Stomach (tissue), 9 donors: ENCODE measurements around the gene ZNF687. TPM values are rescaled to one million over a fixed set of nuclear protein-coding genes. Genes with fewer than 3 reads are reported as not detected.

Experiments used
- DNase-seq, 2 donors: peaks; one replicate each; pipeline versions ENCODE4 v3.0.0 to v3.0.0-alpha.2; 2013 to 2019
- H3K27ac ChIP-seq, 5 donors: fragments of 200-600 bp in 4 of 5; sonication (generic) in 4 of 5; one replicate each; pipeline ENCODE4 v1.5.1; 2013 to 2019; ENCODE audit warnings: mild to moderate bottlenecking in 1 of 5, moderate library complexity in 1 of 5
- H3K27me3 ChIP-seq, 3 donors: fragments of 200-600 bp; sonication (generic); one replicate each; pipeline ENCODE4 v1.5.1; 2017 to 2019; ENCODE audit warnings: mixed run types in 1 of 3
- H3K36me3 ChIP-seq, 4 donors: fragments of 200-600 bp; sonication (generic); 1 replicate in 3 of 4; 2 replicates in 1 of 4; pipeline ENCODE4 v1.5.1; 2016 to 2019
- H3K4me1 ChIP-seq, 4 donors: fragments of 200-600 bp; sonication (generic); one replicate each; pipeline ENCODE4 v1.5.1; 2016 to 2019
- H3K4me3 ChIP-seq, 4 donors: fragments of 200-600 bp; sonication (generic) in 3 of 4; one replicate each; pipeline ENCODE4 v1.5.1; 2016 to 2019; ENCODE audit warnings: mild to moderate bottlenecking in 1 of 4
- H3K9me3 ChIP-seq, 4 donors: fragments of 200-600 bp; sonication (generic); one replicate each; pipeline ENCODE4 v1.5.1; 2016 to 2019
- EP300 ChIP-seq: sonication (generic); formaldehyde crosslinking; IDR thresholded peaks from one replicate; pipeline ENCODE4 v1.6.1; 2017; ENCODE audit warnings: antibody characterized with exemption
- POLR2A ChIP-seq, 4 donors: fragments of 450-650 bp; IDR thresholded peaks; one replicate each; pipeline ENCODE4 v1.6.1; 2016; ENCODE audit warnings: antibody characterized with exemption in 4 of 4, control low read depth in 2 of 4, mild to moderate bottlenecking in 1 of 4, moderate library complexity in 1 of 4
- POLR2AphosphoS5 ChIP-seq, 3 donors: sonication (generic); formaldehyde crosslinking; IDR thresholded peaks; one replicate each; pipeline ENCODE4 v1.6.1; 2016; ENCODE audit warnings: antibody characterized with exemption in 3 of 3
- WGBS, 5 donors: extraction: QIAGEN DNeasy Blood & Tissue Kit in 3 of 5; methylation state at CpG; one replicate each; pipeline versions ENCODE4 v1.1.5 to v1.1.7; 2013 to 2018; 5-methylcytosine and 5-hydroxymethylcytosine counted together
- intact Hi-C: fragments of 100-400 bp; cut with DNase I; formaldehyde crosslinking; loops from one replicate; pipeline ENCODE4 v1.15.1; 2023; ENCODE audit warnings: low total_unique reads
- polyA plus RNA-seq, 3 donors: library from polyadenylated mRNA; stranded (reverse); fragments of 200-250 nt; gene quantifications; one replicate each; pipeline ENCODE4 v1.2.3, GENCODE V29; 2013
- total RNA-seq, 5 donors: library from RNA; depleted of rRNA; stranded (reverse); fragments of >200 nt; gene quantifications; one replicate each; pipeline versions ENCODE4 v1.1.0 to v1.2.3, GENCODE V29; 2014 to 2016
- TF ChIP-seq, protein P1 (sequence below), 7 experiments: fragments of 450-650 bp in 4 of 7; fragments of 200-600 bp in 3 of 7; sonication (generic) in 3 of 7; IDR thresholded peaks; one replicate each; pipeline ENCODE4 v1.5.1; 2016 to 2019; ENCODE audit warnings: antibody characterized with exemption in 7 of 7, control low read depth in 2 of 7, mild to moderate bottlenecking in 1 of 7
- donor health status: healthy with polysubstance abuse.
- donor health status: Bipolar disorder and iron deficiency.
- donor health status: healthy.

Gene ZNF687
- total and polyA plus RNA-seq, 8 donors: 6.8 to 59.6 (median 14.5) TPM

DNA sequence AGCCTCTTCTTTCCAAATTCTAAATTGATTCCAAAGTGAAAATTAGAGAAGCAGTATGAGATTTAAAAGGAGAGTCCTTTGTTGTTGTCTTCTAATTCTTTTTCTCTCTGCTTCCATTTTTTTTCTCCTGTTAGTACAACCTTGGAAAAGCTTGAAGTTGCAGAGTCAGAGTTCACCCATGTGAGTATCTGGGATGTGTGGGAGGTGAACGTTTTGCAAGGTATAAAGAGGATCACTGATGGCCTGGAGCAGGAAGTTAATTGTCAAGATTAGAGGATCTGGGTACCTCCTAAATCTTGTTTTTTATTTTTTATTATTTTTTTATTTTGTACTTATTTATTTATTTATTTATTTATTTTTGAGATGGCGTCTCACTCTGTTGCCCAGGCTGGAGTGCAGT, 35.3 kb upstream of the ZNF687 start:
- Histone ChIP-seq H3K4me1 (peaks cover 0 to 6% (median 3%) of the 10 kb centered on the region in 4 donors), H3K27me3 (no peaks in the 10 kb centered on the region), H3K36me3 (peaks cover 55 to 84% (median 83%) of the 10 kb centered on the region in 4 donors), H3K9me3 (no peaks in the 10 kb centered on the region), H3K4me3 (no peak overlapping the region), H3K27ac (no peak overlapping the region)
- TF ChIP-seq POLR2AphosphoS5 (IDR thresholded peaks at IDR 0.05): no peak
- TF ChIP-seq EP300: no peak
- no peak for TF ChIP-seq POLR2A (IDR thresholded peaks at IDR 0.05)
- TF ChIP-seq, protein P1, sequence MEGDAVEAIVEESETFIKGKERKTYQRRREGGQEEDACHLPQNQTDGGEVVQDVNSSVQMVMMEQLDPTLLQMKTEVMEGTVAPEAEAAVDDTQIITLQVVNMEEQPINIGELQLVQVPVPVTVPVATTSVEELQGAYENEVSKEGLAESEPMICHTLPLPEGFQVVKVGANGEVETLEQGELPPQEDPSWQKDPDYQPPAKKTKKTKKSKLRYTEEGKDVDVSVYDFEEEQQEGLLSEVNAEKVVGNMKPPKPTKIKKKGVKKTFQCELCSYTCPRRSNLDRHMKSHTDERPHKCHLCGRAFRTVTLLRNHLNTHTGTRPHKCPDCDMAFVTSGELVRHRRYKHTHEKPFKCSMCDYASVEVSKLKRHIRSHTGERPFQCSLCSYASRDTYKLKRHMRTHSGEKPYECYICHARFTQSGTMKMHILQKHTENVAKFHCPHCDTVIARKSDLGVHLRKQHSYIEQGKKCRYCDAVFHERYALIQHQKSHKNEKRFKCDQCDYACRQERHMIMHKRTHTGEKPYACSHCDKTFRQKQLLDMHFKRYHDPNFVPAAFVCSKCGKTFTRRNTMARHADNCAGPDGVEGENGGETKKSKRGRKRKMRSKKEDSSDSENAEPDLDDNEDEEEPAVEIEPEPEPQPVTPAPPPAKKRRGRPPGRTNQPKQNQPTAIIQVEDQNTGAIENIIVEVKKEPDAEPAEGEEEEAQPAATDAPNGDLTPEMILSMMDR (IDR thresholded peaks at IDR 0.05): no peak
- 79 to 95% (median 87%) methylated on average over 2 of the region's 2 CpGs for WGBS, 5 donors
- intact Hi-C loops: loop anchor here (10.0 kb wide), 1 partner anchor 72 kb away; the partner anchor contains the start of gene TMOD4
- no peak for DNase-seq

DNA sequence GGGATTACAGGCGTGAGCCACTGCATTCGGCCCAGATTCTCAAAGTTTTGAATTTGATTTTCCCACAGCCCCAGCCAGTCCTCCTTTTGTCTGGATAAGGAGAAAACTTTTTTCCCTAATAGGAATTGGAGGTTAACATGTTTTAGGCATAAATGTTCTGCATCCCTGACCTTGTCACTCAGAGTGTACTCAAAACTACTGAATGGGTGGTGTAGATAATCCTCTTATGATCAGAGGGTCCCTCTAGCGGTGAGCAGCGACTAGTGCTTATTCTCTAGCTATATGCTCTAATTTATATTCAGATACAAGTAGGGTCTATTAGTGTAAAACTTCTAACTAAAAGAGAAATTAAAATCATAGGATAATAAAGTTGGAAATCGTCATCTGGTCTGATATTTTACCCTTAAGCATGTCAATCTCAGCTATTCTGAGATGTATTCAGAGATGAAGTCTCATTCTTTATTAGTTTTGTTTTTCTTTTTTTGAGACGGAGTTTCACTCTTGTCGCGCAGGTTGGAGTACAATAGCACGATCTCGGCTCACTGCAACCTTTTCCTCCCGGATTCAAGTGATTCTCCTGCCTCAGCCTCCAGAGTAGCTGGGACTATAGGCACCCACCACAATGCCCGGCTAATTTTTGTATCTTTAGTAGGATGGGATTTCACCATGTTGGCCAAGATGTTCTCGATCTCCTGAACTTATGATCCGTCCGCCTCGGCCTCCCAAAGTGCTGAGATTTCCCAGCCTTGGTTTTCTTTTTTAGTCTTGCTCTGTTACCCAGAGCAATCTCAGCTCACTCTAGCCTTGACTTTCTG, 30.2 kb upstream of the ZNF687 start:
- H3K9me3 ChIP-seq: no peaks in the 10 kb centered on the region
- DNase-seq: peak; percentile 82 to 88
- no peak overlapping the region for H3K4me3 ChIP-seq
- H3K27ac ChIP-seq: no peak overlapping the region
- no peaks in the 10 kb centered on the region for H3K27me3 ChIP-seq
- WGBS, 5 donors: 62 to 68% (median 64%) methylated on average over 16 of the region's 16 CpGs
- H3K36me3 ChIP-seq: peaks cover 26 to 33% (median 32%) of the 10 kb centered on the region in 4 donors
- TF ChIP-seq, protein P1 (IDR thresholded peaks at IDR 0.05): peak in 5 of 7 experiments; percentile 71 to 83 (median 76)
- TF ChIP-seq POLR2AphosphoS5 (IDR thresholded peaks at IDR 0.05) (peak in 1 of 3 donors; percentile 53), EP300 (no peak)
- intact Hi-C loops: no loop called here
- H3K4me1 ChIP-seq: peaks cover 12 to 29% (median 24%) of the 10 kb centered on the region in 4 donors

DNA sequence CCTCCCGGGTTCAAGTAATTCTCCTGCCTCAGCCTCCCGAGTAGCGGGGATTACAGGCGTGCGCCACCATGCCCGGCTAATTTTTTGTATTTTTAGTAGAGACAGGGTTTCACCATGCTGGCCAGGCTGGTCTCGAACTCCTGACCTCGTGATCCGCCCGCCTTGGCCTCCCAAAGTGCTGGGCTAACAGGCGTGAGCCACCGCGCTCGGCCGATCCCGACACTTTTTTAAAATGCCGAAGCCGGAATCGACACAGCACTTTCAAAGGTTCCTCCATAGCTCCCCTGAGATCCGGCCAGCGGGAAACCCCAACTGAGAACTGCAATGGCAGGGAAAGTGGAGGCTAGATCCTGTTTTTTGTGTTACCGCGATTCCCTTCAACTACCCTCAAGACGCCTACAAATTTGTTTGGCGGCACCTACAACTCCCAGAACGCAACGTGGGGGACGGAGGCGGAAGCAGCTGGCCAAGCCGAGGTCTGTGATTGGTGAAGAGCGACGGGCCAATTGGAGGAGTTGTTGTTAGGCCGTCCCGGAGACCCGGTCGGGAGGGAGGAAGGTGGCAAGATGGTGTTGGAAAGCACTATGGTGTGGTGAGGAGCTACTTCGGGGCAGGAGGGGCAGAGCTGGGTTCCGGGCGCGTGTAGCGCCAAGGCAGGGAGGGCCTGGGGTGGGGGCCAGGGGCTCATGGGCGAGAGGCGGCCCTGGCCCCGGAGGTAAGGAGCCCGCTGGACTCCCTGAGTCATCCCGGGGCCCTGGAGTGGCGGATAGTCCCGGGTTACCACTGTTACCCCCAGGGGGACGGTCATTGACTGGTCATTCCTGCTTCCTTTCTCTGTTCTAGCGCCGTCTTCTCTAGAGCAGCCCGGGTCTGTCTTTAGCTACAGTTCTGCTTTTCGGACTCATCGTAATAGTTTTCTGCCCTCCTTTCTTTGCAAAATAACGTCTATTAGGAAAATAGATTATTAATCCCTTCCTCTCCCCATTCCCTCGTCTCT, 27.6 kb upstream of the ZNF687 start, which contains the start of gene PSMD4:
PSMD4 (plus strand) TSS at position 518 of the 997 bp plus-strand sequence; CDS start at position 567, 49 bp downstream.
- TF ChIP-seq POLR2A (IDR thresholded peaks at IDR 0.05) (peak in 1 of 4 donors; percentile 68), POLR2AphosphoS5 (IDR thresholded peaks at IDR 0.05) (peak; percentile 93 to 97 (median 94)), EP300 (no peak)
- TF ChIP-seq, protein P1 (IDR thresholded peaks at IDR 0.05): no peak
- Histone ChIP-seq H3K4me1 (peaks cover 16 to 55% (median 36%) of the 10 kb centered on the region in 4 donors), H3K27me3 (no peaks in the 10 kb centered on the region), H3K9me3 (no peaks in the 10 kb centered on the region), H3K27ac (peak within 1 kb of the TSS; percentile 91 to 97 (median 92)), H3K36me3 (peaks cover 0 to 12% (median 6%) of the 10 kb centered on the region in 4 donors), H3K4me3 (peak within 1 kb of the TSS; percentile 88 to 99 (median 90))
- WGBS, 5 donors: 9 to 13% (median 12%) methylated on average over 54 to 56 of the region's 56 CpGs
- DNase-seq: peak; percentile 94 to 99
- intact Hi-C loops: no loop called here

DNA sequence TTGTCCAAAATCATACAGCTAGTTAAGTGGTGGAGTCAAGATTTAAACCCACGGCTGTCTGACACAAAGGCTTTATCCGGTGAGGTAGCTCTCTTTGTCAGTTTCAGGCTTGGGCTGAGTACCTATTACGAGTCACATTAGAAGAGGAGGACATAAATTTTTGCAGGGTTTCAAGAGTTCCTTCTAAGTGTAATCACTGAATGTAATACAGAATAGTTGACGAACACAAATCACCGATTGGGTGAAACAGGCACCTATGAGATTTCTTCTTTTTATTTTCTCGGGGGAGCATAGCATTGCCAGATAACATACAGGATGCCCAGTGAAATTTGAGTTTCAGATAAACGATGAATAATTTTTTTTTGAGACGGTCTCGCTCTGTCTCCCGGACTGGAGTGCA, 26.7 kb upstream of the ZNF687 start:
- DNase-seq: peak in 1 of 2 donors; percentile 7
- Histone ChIP-seq H3K36me3 (peaks cover 0 to 7% (median 0%) of the 10 kb centered on the region in 4 donors), H3K27ac (peak overlapping the region in 4 of 5 donors; percentile 91 to 97 (median 93)), H3K9me3 (no peaks in the 10 kb centered on the region), H3K4me3 (peak overlapping the region; percentile 88 to 99 (median 90)), H3K27me3 (no peaks in the 10 kb centered on the region), H3K4me1 (peaks cover 16 to 53% (median 33%) of the 10 kb centered on the region in 4 donors)
- intact Hi-C loops: no loop called here
- WGBS, 5 donors: 14 to 36% (median 17%) methylated on average over 10 of the region's 10 CpGs
- TF ChIP-seq POLR2A (IDR thresholded peaks at IDR 0.05): no peak
- no peak for TF ChIP-seq EP300
- TF ChIP-seq, protein P1 (IDR thresholded peaks at IDR 0.05): no peak
- no peak for TF ChIP-seq POLR2AphosphoS5 (IDR thresholded peaks at IDR 0.05)
